HCT116 (cell line): ENCODE data around the gene ZBTB20. TPM values are rescaled to one million over a fixed set of nuclear protein-coding genes. Genes with fewer than 3 reads are reported as not detected.

Experiments
- ATAC-seq: fragments of 200-7000 bp; cut with Tn5 transposase; 2 replicates; pipeline ENCODE4 v1.9.1; 2020; ENCODE audit warnings: mild to moderate bottlenecking, moderate library complexity
- BruUV-seq: library from RNA; stranded (reverse); fragments of 400-500 nt; replicated peaks from 2 replicates; lab custom pipeline; 2021; lab: Mats Ljungman, UMichigan
- CTCF ChIA-PET: fragments of 300-600 bp; sonication (Branson Sonifier 250); formaldehyde crosslinking; loops from one replicate; lab custom pipeline; 2021; ENCODE audit warnings: antibody characterized with exemption; lab: Charles Lee
- POLR2A ChIA-PET: fragments of 300-600, 350-600 bp; sonication (Branson Sonifier 250); formaldehyde crosslinking; loops from one replicate; lab custom pipeline; 2021; ENCODE audit warnings: antibody characterized with exemption; lab: Charles Lee
- RAD21 ChIA-PET, 2 experiments: fragments of 300-600 bp; sonication (Branson Sonifier 250); formaldehyde crosslinking; loops; one replicate each; lab custom pipeline; 2023; ENCODE audit warnings: low total read pairs in 2 of 2; ENCODE audit not compliant: uncharacterized antibody in 2 of 2, unreplicated experiment in 2 of 2, low non-redundant PET in 1 of 2; lab: Charles Lee
- DNase-seq: peaks from one replicate; pipeline ENCODE4 v3.0.0-alpha.2; 2010; ENCODE audit warnings: low read depth, low spot score
- H2AFZ ChIP-seq: fragments of 200-600 bp; shearing (Covaris generic), sonication (generic); 2 replicates; pipeline ENCODE4 v1.6.1; 2017; ENCODE audit warnings: low read depth, mixed run types, mixed read lengths, antibody characterized with exemption, low read length; ENCODE audit not compliant: poor library complexity, severe bottlenecking
- H3K27ac ChIP-seq: 2 replicates; pipeline ENCODE4 v1.5.1; 2012; ENCODE audit warnings: low read depth, low read length
- H3K27me3 ChIP-seq: fragments of 200-600 bp; sonication (generic); 2 replicates; pipeline ENCODE4 v1.6.1; 2016; ENCODE audit warnings: mixed run types, low read length, mixed read lengths; ENCODE audit not compliant: insufficient read depth
- H3K36me3 ChIP-seq, 2 experiments: fragments of 200-500 bp in 1 of 2; fragments of 200-600 bp in 1 of 2; sonication (Bioruptor generic) in 1 of 2; sonication (generic) in 1 of 2; 2 replicates each; pipeline versions ENCODE4 v1.5.1 to v1.6.1; 2014 to 2016; ENCODE audit warnings: low read length in 2 of 2, inconsistent platforms in 1 of 2, mixed read lengths in 1 of 2, mixed run types in 1 of 2; ENCODE audit not compliant: insufficient read depth in 2 of 2, control insufficient read depth in 1 of 2
- H3K4me1 ChIP-seq, 2 experiments: fragments of 200-600 bp in 1 of 2; sonication (generic) in 1 of 2; 2 replicates each; pipeline versions ENCODE4 v1.5.1 to v1.6.1; 2012 to 2017; ENCODE audit warnings: low read length in 2 of 2, inconsistent platforms in 1 of 2, mild to moderate bottlenecking in 1 of 2, mixed read lengths in 1 of 2, mixed run types in 1 of 2, moderate library complexity in 1 of 2; ENCODE audit not compliant: insufficient read depth in 2 of 2, control insufficient read depth in 1 of 2
- H3K4me2 ChIP-seq: fragments of 200-600 bp; sonication (generic); 2 replicates; pipeline ENCODE4 v1.6.1; 2017; ENCODE audit warnings: mixed run types, low read length, mixed read lengths
- H3K4me3 ChIP-seq, 2 experiments: fragments of 200-600 bp in 1 of 2; sonication (generic) in 1 of 2; replicated peaks in 1 of 2; 2 replicates each; pipeline ENCODE4 v1.5.1; 2011 to 2016; ENCODE audit warnings: low read length in 2 of 2, control low read depth in 1 of 2, low read depth in 1 of 2, mild to moderate bottlenecking in 1 of 2, mixed read lengths in 1 of 2, mixed run types in 1 of 2
- H3K79me2 ChIP-seq: fragments of 200-600 bp; sonication (generic); 2 replicates; pipeline ENCODE4 v1.6.1; 2017; ENCODE audit warnings: mild to moderate bottlenecking, mixed run types, low read length, moderate library complexity, mixed read lengths; ENCODE audit not compliant: insufficient read depth
- H3K9ac ChIP-seq: fragments of 200-600 bp; sonication (generic); 2 replicates; pipeline ENCODE4 v1.6.1; 2016; ENCODE audit warnings: low read length, mixed read lengths
- H3K9me2 ChIP-seq: fragments of 200-600 bp; sonication (generic), shearing (Covaris generic); 2 replicates; pipeline ENCODE4 v1.6.1; 2017; ENCODE audit warnings: mixed run types, mild to moderate bottlenecking, moderate library complexity; ENCODE audit not compliant: insufficient read depth
- H3K9me3 ChIP-seq, 2 experiments: fragments of 200-500 bp in 1 of 2; fragments of 200-600 bp in 1 of 2; sonication (Bioruptor generic) in 1 of 2; sonication (generic) in 1 of 2; 2 replicates each; pipeline ENCODE4 v1.6.1; 2014 to 2017; ENCODE audit warnings: low read length in 2 of 2, mixed read lengths in 2 of 2, inconsistent platforms in 1 of 2, low read depth in 1 of 2, mild to moderate bottlenecking in 1 of 2, mixed run types in 1 of 2, moderate library complexity in 1 of 2; ENCODE audit not compliant: control insufficient read depth in 1 of 2, insufficient read depth in 1 of 2
- H4K20me1 ChIP-seq: fragments of 200-600 bp; sonication (generic), shearing (Covaris generic); 2 replicates; pipeline ENCODE4 v1.6.1; 2017; ENCODE audit warnings: mixed run types, mild to moderate bottlenecking, moderate library complexity; ENCODE audit not compliant: insufficient read depth
- CBX3 ChIP-seq: IDR thresholded peaks from 2 replicates; pipeline ENCODE4 v1.6.1; 2012; ENCODE audit warnings: low read depth
- CEBPB ChIP-seq: IDR thresholded peaks from 2 replicates; pipeline ENCODE4 v1.6.1; 2012; ENCODE audit warnings: low read depth
- CTCF ChIP-seq, 3 experiments: fragments of 200-600 bp in 1 of 3; sonication (generic) in 1 of 3; IDR thresholded peaks in 2 of 3; conservative IDR thresholded peaks in 1 of 3; 2 replicates each; pipeline ENCODE4 v1.5.1; 2012 to 2017; ENCODE audit warnings: low read depth in 2 of 3, low read length in 2 of 3, antibody characterized with exemption in 1 of 3, borderline replicate concordance in 1 of 3, control low read depth in 1 of 3, mild to moderate bottlenecking in 1 of 3, mixed read lengths in 1 of 3, mixed run types in 1 of 3, moderate library complexity in 1 of 3; ENCODE audit not compliant: insufficient read depth in 1 of 3
- EZH2 ChIP-seq: fragments of 200-600 bp; sonication (generic); IDR thresholded peaks from 2 replicates; pipeline ENCODE4 v1.6.1; 2017; ENCODE audit warnings: antibody characterized with exemption, mixed run types
- EZH2phosphoT487 ChIP-seq: fragments of 200-600 bp; IDR thresholded peaks from 2 replicates; pipeline ENCODE4 v1.6.1; 2018; ENCODE audit warnings: antibody characterized with exemption, borderline replicate concordance
- FOSL1 ChIP-seq: IDR thresholded peaks from 2 replicates; pipeline ENCODE4 v1.6.1; 2012; ENCODE audit warnings: low read depth
- JUND ChIP-seq: IDR thresholded peaks from 2 replicates; pipeline ENCODE4 v1.6.1; 2012
- POLR2AphosphoS5 ChIP-seq: IDR thresholded peaks from 2 replicates; pipeline ENCODE4 v1.6.1; 2011; ENCODE audit warnings: mild to moderate bottlenecking, low read depth, low read length, moderate library complexity
- SIN3A ChIP-seq: IDR thresholded peaks from 2 replicates; pipeline ENCODE4 v1.6.1; 2012; ENCODE audit warnings: low read depth
- SP1 ChIP-seq: IDR thresholded peaks from 2 replicates; pipeline ENCODE4 v1.6.1; 2012; ENCODE audit warnings: low read depth
- SRF ChIP-seq: IDR thresholded peaks from 2 replicates; pipeline ENCODE4 v1.6.1; 2012; ENCODE audit warnings: low read depth
- TCF7L2 ChIP-seq: IDR thresholded peaks from 2 replicates; pipeline ENCODE4 v1.7.0; 2011; ENCODE audit warnings: borderline replicate concordance, inconsistent platforms; ENCODE audit not compliant: insufficient read depth, insufficient read length; ENCODE audit errors: extremely low read depth
- YY1 ChIP-seq: IDR thresholded peaks from 2 replicates; pipeline ENCODE4 v1.6.1; 2011; ENCODE audit warnings: low read length, low read depth, moderate library complexity, mild to moderate bottlenecking; ENCODE audit not compliant: insufficient replicate concordance; ENCODE audit errors: extremely low read depth
- intact Hi-C: fragments of 100-400 bp; cut with micrococcal nuclease; formaldehyde crosslinking; loops from 2 replicates; pipeline ENCODE4 v1.10.0; 2022
- total RNA-seq: library from RNA; stranded (reverse); gene quantifications from one replicate; pipeline ENCODE4 v1.2.1, GENCODE V29; 2021; ENCODE audit not compliant: unreplicated experiment

Gene ZBTB20
- total RNA-seq, 1 experiment from 2014 or later, result 42.1 TPM

- H3K79me2 ChIP-seq, result peaks cover 95% of the 10 kb centered on the region
- peak overlapping the region; percentile 61 for H3K4me2 ChIP-seq
- peaks cover 28 to 87% of the 10 kb centered on the region in 2 experiments for H3K4me1 ChIP-seq
- intact Hi-C loops, result loop anchor here (10.0 kb wide), 1 partner anchor 239 kb away; no protein-coding TSS in a partner anchor
- no peaks in the 10 kb centered on the region for H3K9me3 ChIP-seq
- H3K27me3 ChIP-seq, result no peaks in the 10 kb centered on the region
- no peaks in the 10 kb centered on the region for H3K9me2 ChIP-seq
- no peak for TF ChIP-seq SP1
- 0 out of 2 replicates have a peak, but pooled peaks have one; percentile 2 for TF ChIP-seq CEBPB
- TF ChIP-seq FOSL1, result no peak
- TF ChIP-seq, all 23 proteins: peak for 1
- ChIA-PET CTCF (interaction anchor here (0.8 to 7.9 kb wide), 5 partner anchors 13 to 669 kb away, joined by 3 to 49 read pairs (median 4); no protein-coding TSS in a partner anchor), POLR2A (interaction anchor here (1.2 kb wide), 1 partner anchor 225 kb away, joined by 3 read pairs; no protein-coding TSS in a partner anchor), RAD21 (no interaction called here)
- Histone ChIP-seq H3K9ac (peak overlapping the region; percentile 40), H4K20me1 (no peaks in the 10 kb centered on the region), H3K36me3 (no peaks in the 10 kb centered on the region), H3K4me3 (no peak overlapping the region), H2AFZ (no peak overlapping the region), H3K27ac (peak overlapping the region; percentile 38; the same call in 1 of the 2 replicates)
- DNase-seq, result no peak
- no TSS peak for BruUV-seq
- no peak for ATAC-seq
Measured at GRCh38 chr3:114405202-114405990, 741.7 kb downstream of the ZBTB20 start.

- DNase-seq, result peak; percentile 75
- POLR2A ChIA-PET, result interaction anchor here (1.2 kb wide), 1 partner anchor 226 kb away, joined by 3 read pairs; no protein-coding TSS in a partner anchor
- no TSS peak for BruUV-seq
Measured at GRCh38 chr3:114404590-114404989, 742.5 kb downstream of the ZBTB20 start.

More at GRCh38 chr3:114404590-114404989, 742.5 kb downstream of the ZBTB20 start:
- ChIA-PET RAD21 (no interaction called here), CTCF (interaction anchor here (1.3 to 7.9 kb wide), 4 partner anchors 14 to 114 kb away, joined by 4 to 49 read pairs (median 5); no protein-coding TSS in a partner anchor)
- Histone ChIP-seq H3K79me2 (peaks cover 94% of the 10 kb centered on the region), H3K4me3 (no peak overlapping the region), H3K4me2 (peak overlapping the region; percentile 61)
- TF ChIP-seq CEBPB, result 0 out of 2 replicates have a peak, but pooled peaks have one; percentile 22
- TF ChIP-seq POLR2AphosphoS5, result 0 out of 2 replicates have a peak, but pooled peaks have one; percentile 22
- peak; percentile 69; the same call in 1 of the 2 replicates for TF ChIP-seq FOSL1
- TF ChIP-seq JUND, result peak; percentile 64
- no peak for TF ChIP-seq CTCF (IDR thresholded peaks at IDR 0.05 in 2 of 3, conservative IDR thresholded peaks at IDR 0.05 in 1 of 3; ENCODE audit: borderline replicate concordance in 1 of 3, insufficient read depth in 1 of 3, low read depth in 2 of 3, low read length in 2 of 3)
- peak; percentile 53 for TF ChIP-seq SP1
- peak; percentile 66; the same call in 1 of the 2 replicates for TF ChIP-seq CBX3
- no peak for TF ChIP-seq TCF7L2
- TF ChIP-seq EZH2phosphoT487, result no peak
- no peak for TF ChIP-seq SIN3A
- no peak for TF ChIP-seq EZH2
- TF ChIP-seq YY1, result no peak
- TF ChIP-seq SRF, result no peak
- TF ChIP-seq, all 23 proteins: peak for 6
- Histone ChIP-seq H3K9ac (peak overlapping the region; percentile 40), H3K27ac (peak overlapping the region; percentile 38), H3K4me1 (peaks cover 27 to 84% of the 10 kb centered on the region in 2 experiments), H3K9me3 (no peaks in the 10 kb centered on the region), H3K27me3 (no peaks in the 10 kb centered on the region), H3K9me2 (no peaks in the 10 kb centered on the region), H3K36me3 (no peaks in the 10 kb centered on the region), H2AFZ (no peak overlapping the region), H4K20me1 (no peaks in the 10 kb centered on the region)
- intact Hi-C loops, result loop anchor here (10.0 kb wide), 1 partner anchor 240 kb away; no protein-coding TSS in a partner anchor
- peak; percentile 80 for ATAC-seq
